ENCODE measurements around the gene NUBPL. TPM values are rescaled to one million over a fixed set of nuclear protein-coding genes. Genes with fewer than 3 reads are reported as not detected.
"Not testable (repeated sequence)": the region's sequence is repeated elsewhere in the genome, so short reads cannot be mapped to it uniquely, and the experiment has no call there.

The NUBPL gene
- polyA plus RNA-seq, 1 experiment: 9.3 TPM

DNA sequence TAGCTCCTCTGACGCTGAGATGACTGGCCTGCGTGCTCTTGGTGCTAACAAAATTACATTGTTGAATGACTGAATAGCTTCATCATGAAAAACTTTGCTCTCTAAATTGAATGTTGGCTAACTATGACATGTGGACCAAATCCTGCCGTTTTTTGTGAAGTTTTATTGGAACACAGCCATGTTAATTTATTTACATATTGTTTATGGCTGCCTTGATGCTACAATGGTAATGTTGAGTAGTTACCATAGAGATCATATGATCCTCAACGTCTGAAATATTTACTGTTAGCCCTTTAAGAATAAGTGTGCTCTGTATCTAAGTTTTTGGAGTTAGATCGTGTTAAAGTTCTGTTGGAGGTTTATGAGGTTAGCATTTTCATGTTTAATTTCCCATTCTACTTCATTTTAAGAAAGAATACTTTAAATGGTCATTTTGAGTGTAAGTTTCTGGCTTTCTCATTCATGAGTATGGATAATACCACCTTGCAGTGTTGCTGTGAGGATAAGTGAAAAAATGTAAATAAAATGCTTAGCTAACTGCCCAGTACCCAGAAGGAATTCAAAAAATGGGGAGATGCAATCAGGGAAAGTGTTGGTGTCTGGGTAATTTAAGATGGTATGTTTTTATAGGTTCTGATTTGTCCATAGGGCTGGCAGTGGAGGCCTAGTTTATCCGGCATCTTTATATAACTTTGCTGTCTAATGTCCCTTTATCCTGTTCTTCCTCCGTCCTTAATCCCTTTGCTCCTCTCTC, 35.3 kb downstream of the NUBPL start:
- Histone ChIP-seq H3K9me3 (ENCODE audit: control insufficient read depth, insufficient read depth, low read length) (no peaks in the 10 kb centered on the region), H3K27me3 (ENCODE audit: control insufficient read depth, insufficient read depth, low read length) (no peaks in the 10 kb centered on the region), H3K27ac (ENCODE audit: low read depth, low read length) (no peak overlapping the region), H3K4me3 (ENCODE audit: low read depth, low read length) (no peak overlapping the region)
- ChIA-PET CTCF (interaction anchor here (1.0 kb wide), 1 partner anchor 86 kb away, joined by 3 read pairs; no protein-coding TSS in a partner anchor), POLR2A (no interaction called here)
- TF ChIP-seq, protein P1, sequence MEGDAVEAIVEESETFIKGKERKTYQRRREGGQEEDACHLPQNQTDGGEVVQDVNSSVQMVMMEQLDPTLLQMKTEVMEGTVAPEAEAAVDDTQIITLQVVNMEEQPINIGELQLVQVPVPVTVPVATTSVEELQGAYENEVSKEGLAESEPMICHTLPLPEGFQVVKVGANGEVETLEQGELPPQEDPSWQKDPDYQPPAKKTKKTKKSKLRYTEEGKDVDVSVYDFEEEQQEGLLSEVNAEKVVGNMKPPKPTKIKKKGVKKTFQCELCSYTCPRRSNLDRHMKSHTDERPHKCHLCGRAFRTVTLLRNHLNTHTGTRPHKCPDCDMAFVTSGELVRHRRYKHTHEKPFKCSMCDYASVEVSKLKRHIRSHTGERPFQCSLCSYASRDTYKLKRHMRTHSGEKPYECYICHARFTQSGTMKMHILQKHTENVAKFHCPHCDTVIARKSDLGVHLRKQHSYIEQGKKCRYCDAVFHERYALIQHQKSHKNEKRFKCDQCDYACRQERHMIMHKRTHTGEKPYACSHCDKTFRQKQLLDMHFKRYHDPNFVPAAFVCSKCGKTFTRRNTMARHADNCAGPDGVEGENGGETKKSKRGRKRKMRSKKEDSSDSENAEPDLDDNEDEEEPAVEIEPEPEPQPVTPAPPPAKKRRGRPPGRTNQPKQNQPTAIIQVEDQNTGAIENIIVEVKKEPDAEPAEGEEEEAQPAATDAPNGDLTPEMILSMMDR (IDR thresholded peaks at IDR 0.05; ENCODE audit: low read depth, low read length): no peak
- no peak for DNase-seq (ENCODE audit: low read depth, low spot score)

DNA sequence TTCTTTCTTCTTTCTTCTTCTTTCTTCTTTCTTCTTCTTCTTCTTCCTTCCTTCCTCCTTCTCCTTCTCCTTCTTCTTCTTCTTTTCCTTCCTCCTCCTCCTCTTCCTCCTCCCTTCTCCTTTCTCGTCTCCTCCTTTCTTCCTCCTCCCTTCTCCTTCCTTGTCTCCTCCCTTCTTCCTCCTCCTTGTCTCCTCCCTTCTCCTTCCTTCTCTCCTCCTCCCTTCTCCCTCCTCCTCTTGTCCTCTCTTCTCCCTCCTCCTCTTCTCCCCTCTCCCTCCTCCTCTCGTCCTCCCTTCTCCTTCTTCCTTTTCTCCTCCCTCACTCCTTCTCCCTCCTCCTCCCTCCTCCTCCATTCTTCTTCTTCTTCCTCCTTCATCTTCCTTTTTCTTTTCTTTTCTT, 44.5 kb downstream of the NUBPL start:
- ChIA-PET CTCF (no interaction called here), POLR2A (no interaction called here)
- Histone ChIP-seq H3K27me3 (ENCODE audit: control insufficient read depth, insufficient read depth, low read length) (no peaks in the 10 kb centered on the region), H3K27ac (ENCODE audit: low read depth, low read length) (no peak overlapping the region), H3K9me3 (ENCODE audit: control insufficient read depth, insufficient read depth, low read length) (no peaks in the 10 kb centered on the region), H3K4me3 (ENCODE audit: low read depth, low read length) (no peak overlapping the region)
- TF ChIP-seq, protein P1 (IDR thresholded peaks at IDR 0.05; ENCODE audit: low read depth, low read length): no peak
- no peak for DNase-seq (ENCODE audit: low read depth, low spot score)

DNA sequence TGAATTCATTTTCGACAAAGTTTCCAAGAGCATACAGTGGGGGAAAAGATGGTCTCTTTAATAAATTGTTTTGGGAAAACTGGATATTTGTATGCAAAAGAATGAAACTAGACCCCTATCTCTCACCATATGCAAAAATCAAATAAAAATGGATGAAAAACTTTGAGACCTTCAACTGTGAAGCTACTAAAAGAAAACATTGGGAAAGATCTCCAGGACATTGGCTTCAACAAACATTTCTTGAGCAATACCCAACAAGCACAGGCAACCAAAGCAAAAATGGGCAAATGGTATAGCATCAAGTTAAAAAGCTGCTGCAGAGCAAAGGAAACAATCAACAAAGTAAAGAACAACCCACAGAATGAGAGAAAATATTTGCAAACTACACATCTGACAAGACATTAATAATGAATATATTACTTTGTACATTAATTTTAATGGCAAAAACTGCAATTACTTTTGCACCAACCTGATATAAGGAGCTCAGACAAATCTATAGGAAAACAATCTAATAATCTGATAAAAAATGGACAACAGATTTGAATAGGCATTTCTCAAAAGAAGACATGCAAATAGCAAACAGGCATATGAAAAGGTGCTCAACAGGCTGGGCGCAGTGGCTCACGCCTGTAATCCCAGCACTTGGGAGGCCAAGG, 50.7 kb downstream of the NUBPL start:
- H3K9me3 ChIP-seq (ENCODE audit: control insufficient read depth, insufficient read depth, low read length): no peaks in the 10 kb centered on the region
- TF ChIP-seq, protein P1 (IDR thresholded peaks at IDR 0.05; ENCODE audit: low read depth, low read length): no peak
- POLR2A ChIA-PET: no interaction called here
- CTCF ChIA-PET: interaction anchor here (0.7 kb wide), 1 partner anchor 459 kb away, joined by 4 read pairs; no protein-coding TSS in a partner anchor
- no peak overlapping the region for H3K27ac ChIP-seq (ENCODE audit: low read depth, low read length)
- no peak for DNase-seq (ENCODE audit: low read depth, low spot score)
- H3K4me3 ChIP-seq (ENCODE audit: low read depth, low read length): no peak overlapping the region
- H3K27me3 ChIP-seq (ENCODE audit: control insufficient read depth, insufficient read depth, low read length): no peaks in the 10 kb centered on the region

DNA sequence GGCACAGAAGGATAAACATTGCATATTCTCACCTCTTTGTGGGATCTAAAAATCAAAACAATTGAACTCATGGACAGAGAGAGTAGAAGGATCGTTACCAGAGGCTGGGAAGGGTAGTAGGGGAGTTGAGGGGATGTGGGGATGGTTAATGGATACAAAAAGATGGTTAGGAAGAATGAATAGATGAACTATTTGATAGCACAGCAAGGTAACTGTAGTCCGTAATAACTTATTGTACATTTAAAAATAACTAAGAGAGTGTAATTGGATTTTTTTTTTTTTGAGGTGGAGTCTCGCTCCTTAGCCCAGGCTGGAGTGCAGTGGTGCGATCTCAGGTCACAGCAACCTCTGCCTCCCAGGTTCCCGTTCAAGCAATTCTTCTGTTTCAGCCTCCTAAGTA, 52.0 kb downstream of the NUBPL start:
- ChIA-PET POLR2A (no interaction called here), CTCF (no interaction called here)
- Histone ChIP-seq H3K27ac (ENCODE audit: low read depth, low read length) (no peak overlapping the region), H3K27me3 (ENCODE audit: control insufficient read depth, insufficient read depth, low read length) (no peaks in the 10 kb centered on the region), H3K9me3 (ENCODE audit: control insufficient read depth, insufficient read depth, low read length) (no peaks in the 10 kb centered on the region), H3K4me3 (ENCODE audit: low read depth, low read length) (no peak overlapping the region)
- TF ChIP-seq, protein P1 (IDR thresholded peaks at IDR 0.05; ENCODE audit: low read depth, low read length): no peak
- DNase-seq (ENCODE audit: low read depth, low spot score): no peak

DNA sequence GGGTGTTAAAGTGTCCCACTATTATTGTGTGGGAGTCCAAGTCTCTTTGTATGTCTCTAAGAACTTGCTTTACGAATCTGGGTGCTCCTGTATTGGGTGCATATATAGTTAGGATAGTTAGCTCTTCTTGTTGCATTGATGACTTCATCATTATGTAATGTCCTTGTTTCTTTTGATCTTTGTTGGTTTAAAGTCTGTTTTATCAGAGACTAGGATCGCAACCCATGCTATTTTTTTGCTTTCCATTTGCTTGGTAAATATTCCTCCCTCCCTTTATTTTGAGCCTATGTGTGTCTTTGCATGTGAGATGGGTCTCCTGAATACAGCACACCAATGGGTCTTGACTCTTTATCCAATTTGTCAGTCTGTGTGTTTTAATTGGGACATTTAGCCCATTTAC, 57.7 kb downstream of the NUBPL start:
- DNase-seq (ENCODE audit: low read depth, low spot score); H3K27me3 ChIP-seq (ENCODE audit: control insufficient read depth, insufficient read depth, low read length); CTCF ChIA-PET; H3K27ac ChIP-seq (ENCODE audit: low read depth, low read length); H3K4me3 ChIP-seq (ENCODE audit: low read depth, low read length); POLR2A ChIA-PET: not testable (repeated sequence)
- peaks cover 10% of the 10 kb centered on the region for H3K9me3 ChIP-seq (ENCODE audit: control insufficient read depth, insufficient read depth, low read length)
